Measurements from ENCODE around the gene BLZF1.

Gene BLZF1

GRCh38 chr1:169338617-169339016, 29.4 kb upstream of the BLZF1 start:
- no peak for ATAC-seq
- TF ChIP-seq TSHZ2 (CRISPR knock-in tag; IDR thresholded peaks at IDR 0.05) (no peak), CREB5 (CRISPR knock-in tag; IDR thresholded peaks at IDR 0.05; ENCODE audit: low read depth) (no peak), CSDC2 (CRISPR knock-in tag; IDR thresholded peaks at IDR 0.05) (no peak), GLIS3 (CRISPR knock-in tag; IDR thresholded peaks at IDR 0.05) (no peak), RARB (CRISPR knock-in tag; IDR thresholded peaks at IDR 0.05) (no peak), SNAI2 (CRISPR knock-in tag; IDR thresholded peaks at IDR 0.05) (no peak), BACH2 (CRISPR knock-in tag; IDR thresholded peaks at IDR 0.05; ENCODE audit: borderline replicate concordance) (no peak), ZFP3 (CRISPR knock-in tag; IDR thresholded peaks at IDR 0.05) (no peak), TCF4 (CRISPR knock-in tag; IDR thresholded peaks at IDR 0.05; ENCODE audit: borderline replicate concordance) (no peak), PATZ1 (CRISPR knock-in tag; IDR thresholded peaks at IDR 0.05; ENCODE audit: borderline replicate concordance) (no peak), ZFP30 (CRISPR knock-in tag; IDR thresholded peaks at IDR 0.05) (no peak), POU6F1 (CRISPR knock-in tag; IDR thresholded peaks at IDR 0.05; ENCODE audit: borderline replicate concordance, low read depth) (no peak), PPARA (CRISPR knock-in tag; IDR thresholded peaks at IDR 0.05; ENCODE audit: borderline replicate concordance) (no peak), ESRRG (CRISPR knock-in tag; IDR thresholded peaks at IDR 0.05) (no peak), ISL1 (CRISPR knock-in tag; IDR thresholded peaks at IDR 0.05) (no peak), TOX (CRISPR knock-in tag; IDR thresholded peaks at IDR 0.05; ENCODE audit: borderline replicate concordance) (no peak), CSRNP3 (CRISPR knock-in tag; IDR thresholded peaks at IDR 0.05) (no peak), ZNF8 (CRISPR knock-in tag; IDR thresholded peaks at IDR 0.05) (no peak), ZNF565 (CRISPR knock-in tag; conservative IDR thresholded peaks at IDR 0.05; ENCODE audit: low read depth) (no peak)

- TF ChIP-seq BACH2 (CRISPR knock-in tag; IDR thresholded peaks at IDR 0.05; ENCODE audit: borderline replicate concordance) (no peak), ARNTL (CRISPR knock-in tag; IDR thresholded peaks at IDR 0.05; ENCODE audit: borderline replicate concordance, low read depth) (no peak), CREB5 (CRISPR knock-in tag; IDR thresholded peaks at IDR 0.05; ENCODE audit: low read depth) (no peak), PPARA (CRISPR knock-in tag; IDR thresholded peaks at IDR 0.05; ENCODE audit: borderline replicate concordance) (no peak), PATZ1 (CRISPR knock-in tag; IDR thresholded peaks at IDR 0.05; ENCODE audit: borderline replicate concordance) (no peak), CSRNP3 (CRISPR knock-in tag; IDR thresholded peaks at IDR 0.05) (no peak), SNAI2 (CRISPR knock-in tag; IDR thresholded peaks at IDR 0.05) (no peak), CSDC2 (CRISPR knock-in tag; IDR thresholded peaks at IDR 0.05) (no peak), ZFP3 (CRISPR knock-in tag; IDR thresholded peaks at IDR 0.05) (no peak), RARB (CRISPR knock-in tag; IDR thresholded peaks at IDR 0.05) (no peak), OSR1 (CRISPR knock-in tag; IDR thresholded peaks at IDR 0.05) (no peak), ESRRG (CRISPR knock-in tag; IDR thresholded peaks at IDR 0.05) (no peak), ZNF565 (CRISPR knock-in tag; conservative IDR thresholded peaks at IDR 0.05; ENCODE audit: low read depth) (no peak), GLIS3 (CRISPR knock-in tag; IDR thresholded peaks at IDR 0.05) (no peak)
- no peak for ATAC-seq
Observed at GRCh38 chr1:169339773-169340172, 28.2 kb upstream of the BLZF1 start.
